HL-60 (cell line): Measurements from ENCODE around the gene TIFAB.
"Not testable (repeated sequence)": the region's sequence is repeated elsewhere in the genome, so short reads cannot be mapped to it uniquely, and the experiment has no call there.

ENCODE experiments used
- POLR2AphosphoS5 ChIP-seq: IDR thresholded peaks from 2 replicates; pipeline ENCODE4 v1.6.1; 2012; ENCODE audit warnings: low read depth
- TF ChIP-seq, protein P1 (sequence below): IDR thresholded peaks from one replicate; pipeline ENCODE4 v1.5.1; 2011; ENCODE audit warnings: low read length, control low read depth, inconsistent platforms; ENCODE audit not compliant: insufficient read depth

DNA sequence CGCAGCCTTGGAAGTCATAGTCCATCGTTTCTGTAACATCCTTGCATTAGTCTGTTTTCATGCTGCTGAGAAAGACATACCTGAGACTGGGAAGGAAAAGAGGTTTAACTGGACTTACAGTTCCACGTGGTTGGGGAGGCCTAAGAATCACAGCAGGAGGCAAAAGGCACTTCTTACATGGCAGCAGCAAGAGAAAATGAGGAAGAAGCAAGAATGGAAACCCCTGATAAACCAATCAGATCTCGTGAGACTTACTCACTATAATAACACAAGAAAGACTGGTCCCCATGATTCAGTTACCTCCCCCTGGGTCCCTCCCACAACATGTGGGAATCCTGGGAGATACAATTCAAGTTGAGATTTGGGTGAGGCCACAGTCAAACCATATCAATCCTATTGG, 43.4 kb upstream of the TIFAB start:
- TF ChIP-seq, protein P1, sequence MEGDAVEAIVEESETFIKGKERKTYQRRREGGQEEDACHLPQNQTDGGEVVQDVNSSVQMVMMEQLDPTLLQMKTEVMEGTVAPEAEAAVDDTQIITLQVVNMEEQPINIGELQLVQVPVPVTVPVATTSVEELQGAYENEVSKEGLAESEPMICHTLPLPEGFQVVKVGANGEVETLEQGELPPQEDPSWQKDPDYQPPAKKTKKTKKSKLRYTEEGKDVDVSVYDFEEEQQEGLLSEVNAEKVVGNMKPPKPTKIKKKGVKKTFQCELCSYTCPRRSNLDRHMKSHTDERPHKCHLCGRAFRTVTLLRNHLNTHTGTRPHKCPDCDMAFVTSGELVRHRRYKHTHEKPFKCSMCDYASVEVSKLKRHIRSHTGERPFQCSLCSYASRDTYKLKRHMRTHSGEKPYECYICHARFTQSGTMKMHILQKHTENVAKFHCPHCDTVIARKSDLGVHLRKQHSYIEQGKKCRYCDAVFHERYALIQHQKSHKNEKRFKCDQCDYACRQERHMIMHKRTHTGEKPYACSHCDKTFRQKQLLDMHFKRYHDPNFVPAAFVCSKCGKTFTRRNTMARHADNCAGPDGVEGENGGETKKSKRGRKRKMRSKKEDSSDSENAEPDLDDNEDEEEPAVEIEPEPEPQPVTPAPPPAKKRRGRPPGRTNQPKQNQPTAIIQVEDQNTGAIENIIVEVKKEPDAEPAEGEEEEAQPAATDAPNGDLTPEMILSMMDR = not testable (repeated sequence)
- TF ChIP-seq POLR2AphosphoS5 = not testable (repeated sequence)
